ENCODE data around the gene ZNF333. TPM values are rescaled to one million over a fixed set of nuclear protein-coding genes. Genes with fewer than 3 reads are reported as not detected.

Gene ZNF333
- 12.2 and 12.3 TPM in 2 replicates for total RNA-seq

DNA sequence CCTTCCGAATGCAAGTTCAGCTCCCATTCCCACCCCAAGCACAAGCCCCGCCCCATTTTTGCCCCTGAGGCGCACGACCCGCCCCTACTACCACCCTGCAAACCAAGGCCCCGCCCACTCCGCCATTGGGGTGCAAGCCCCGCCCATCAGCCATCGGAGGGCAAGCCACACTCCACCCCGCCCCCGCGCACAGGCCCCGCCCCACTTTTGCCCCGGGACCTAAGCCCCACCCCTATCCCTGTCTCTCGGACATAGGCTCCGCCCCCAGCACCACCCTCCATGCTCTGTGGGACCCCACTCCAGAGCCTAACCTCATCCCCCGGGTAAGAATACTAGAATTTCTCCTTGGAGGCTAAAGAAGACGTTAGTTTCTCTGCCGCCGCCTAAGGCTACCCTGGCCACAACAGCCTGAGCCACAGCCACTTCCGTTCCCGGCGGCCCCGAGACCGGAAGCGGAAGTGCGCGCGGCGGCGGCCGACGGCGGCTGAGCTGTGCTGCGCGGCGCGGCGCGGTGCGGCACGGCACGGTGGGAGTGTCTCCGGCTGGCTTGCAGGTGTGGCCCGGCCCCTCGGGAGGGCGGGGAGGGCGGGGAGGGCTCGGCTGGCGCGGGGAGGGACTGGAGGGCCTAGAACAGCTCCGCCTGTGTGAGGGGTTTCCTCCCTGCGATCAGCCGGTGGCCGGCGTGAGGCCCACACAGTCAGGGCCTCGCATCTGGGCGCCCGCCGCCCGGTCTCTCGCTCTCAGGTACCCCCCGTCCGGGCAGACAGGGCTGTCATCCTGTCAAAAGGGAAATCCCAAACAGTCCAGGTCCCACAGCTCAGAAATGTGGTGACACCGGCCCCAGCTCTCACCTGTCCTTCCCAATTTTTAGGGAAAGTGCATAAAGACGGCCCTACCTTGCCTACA lies at the start of gene ZNF333:
Gene ZNF333 (plus strand): TSS at position 451 of the 906 bp plus-strand sequence. CDS start 3,444 bp downstream, outside the sequence.

DNA sequence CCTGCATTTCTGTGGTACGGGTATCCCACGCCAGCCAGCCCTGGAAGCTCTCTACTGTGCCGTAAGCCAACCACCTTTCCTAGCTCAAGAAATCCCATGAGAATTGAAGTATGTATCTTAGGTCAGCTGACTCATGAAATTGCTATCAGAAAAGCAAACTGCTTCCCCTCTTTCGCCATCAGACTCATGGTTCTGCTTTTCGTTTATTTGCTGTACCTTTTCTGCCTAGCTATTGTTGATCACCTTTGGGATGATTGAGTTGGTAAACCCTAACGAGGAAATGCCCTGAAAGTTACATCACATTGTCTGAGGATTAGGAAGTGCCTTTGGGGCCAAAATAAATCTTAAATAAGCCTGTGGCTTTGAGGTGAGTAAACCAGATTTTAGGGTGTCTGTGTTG lies 15.1 kb upstream of the ZNF333 start, which contains the start of gene ADGRE3:
Gene ADGRE3 (minus strand): TSS at position 81 of the 400 bp plus-strand sequence. CDS start 74 bp downstream, at position 7.

DNA sequence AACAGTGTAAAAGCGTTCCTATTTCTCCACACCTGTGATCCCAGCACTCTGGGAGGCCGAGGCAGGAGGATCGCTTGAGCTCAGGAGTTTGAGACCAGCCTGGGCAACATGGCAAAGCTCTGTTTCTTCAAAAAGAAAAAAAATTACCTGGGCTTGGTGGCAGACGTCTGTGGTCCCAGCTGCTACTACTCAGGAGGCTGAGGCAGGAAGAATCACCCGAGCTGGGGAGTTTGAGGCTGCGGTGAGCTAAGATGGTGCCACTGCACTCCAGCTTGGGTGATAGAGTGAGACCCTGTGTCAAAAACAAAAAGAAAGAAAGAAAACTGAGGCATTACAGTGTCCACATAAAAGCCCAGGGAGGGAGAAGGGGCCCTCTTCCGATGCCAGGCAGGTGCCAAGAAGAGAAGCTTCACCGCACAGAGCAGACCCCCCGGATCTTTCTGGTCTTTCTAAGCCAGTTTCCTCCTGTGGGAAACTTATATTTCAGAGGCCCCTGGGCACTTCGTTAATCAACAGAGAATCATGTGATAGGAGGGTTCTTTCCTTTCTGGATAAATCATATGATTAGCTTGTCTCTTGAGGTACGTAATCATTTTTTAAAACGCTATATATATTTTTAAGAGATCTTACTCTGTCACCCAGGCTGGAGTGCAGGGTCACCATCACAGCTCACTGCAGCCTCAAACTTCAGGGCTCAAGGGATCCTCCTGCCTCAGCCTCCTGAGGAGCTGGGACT lies 88.4 kb downstream of the ZNF333 start, which contains the start of gene ADGRE2:
Gene ADGRE2 (minus strand): TSS at position 451 of the 736 bp plus-strand sequence. CDS start 1,804 bp downstream, outside the sequence.

Other genes starting within 250 kb of the ZNF333 start
- gene PTGER1, start 214.7 kb upstream of the ZNF333 start, total RNA-seq: 0.43 and 1.0 TPM in 2 replicates
- gene GIPC1, start 193.9 kb upstream of the ZNF333 start, total RNA-seq: 199 and 219 TPM in 2 replicates
- gene DNAJB1, start 171.7 kb upstream of the ZNF333 start, total RNA-seq: 88.9 and 129 TPM in 2 replicates
- 23.9 and 48.9 TPM in 2 replicates for gene TECR, start 160.5 kb upstream of the ZNF333 start, total RNA-seq
- gene NDUFB7, start 118.0 kb upstream of the ZNF333 start, total RNA-seq: 99.7 and 197 TPM in 2 replicates
- not detected in 2 replicates for gene CLEC17A, start 107.0 kb upstream of the ZNF333 start, total RNA-seq
- gene ADGRE3, start 15.2 kb upstream of the ZNF333 start, total RNA-seq: not detected in 2 replicates
- gene ADGRE2, start 88.5 kb downstream of the ZNF333 start, total RNA-seq: 0.71 and 1.0 TPM in 2 replicates
- gene OR7A5, start 145.1 kb downstream of the ZNF333 start, total RNA-seq: not detected in 2 replicates
- not detected in 2 replicates for gene OR7C1, start 145.1 kb downstream of the ZNF333 start, total RNA-seq
- gene OR7A10, start 158.9 kb downstream of the ZNF333 start, total RNA-seq: not detected in 2 replicates
- not detected in 2 replicates for gene OR7A17, start 196.1 kb downstream of the ZNF333 start, total RNA-seq